ENCODE data around the gene SLC7A5.
"Not testable (repeated sequence)": the region's sequence is repeated elsewhere in the genome, so short reads cannot be mapped to it uniquely, and the experiment has no call there.

SLC7A5 gene

DNA sequence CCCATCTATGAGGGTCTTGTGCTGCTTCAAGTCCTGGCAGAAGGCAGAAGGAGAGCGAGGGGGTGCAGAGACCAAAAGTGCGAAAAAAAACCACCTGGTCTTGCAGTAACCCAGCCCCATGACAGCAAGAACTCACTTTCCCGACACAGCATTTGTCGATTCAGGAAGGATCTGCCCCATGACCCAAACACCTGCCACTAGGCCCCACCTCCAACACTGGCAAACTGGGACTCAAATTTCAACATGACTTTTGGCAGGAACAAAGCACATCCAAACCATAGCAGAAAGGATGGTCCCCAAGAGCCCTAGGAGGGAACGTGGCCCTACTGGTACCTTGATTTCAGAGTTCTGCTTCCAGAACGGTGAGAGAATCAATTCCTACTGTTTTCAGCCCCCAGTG is 68.8 kb downstream of the SLC7A5 start:
- DNase-seq, result no peak

- no peak for DNase-seq
Observed at GRCh38 chr16:87795336-87795735, 74.0 kb downstream of the SLC7A5 start.

- no peak for DNase-seq
Observed at GRCh38 chr16:87794485-87795078, 74.7 kb downstream of the SLC7A5 start.

GRCh38 chr16:87792205-87792565 is 77.1 kb downstream of the SLC7A5 start:
- no peak for DNase-seq

DNA sequence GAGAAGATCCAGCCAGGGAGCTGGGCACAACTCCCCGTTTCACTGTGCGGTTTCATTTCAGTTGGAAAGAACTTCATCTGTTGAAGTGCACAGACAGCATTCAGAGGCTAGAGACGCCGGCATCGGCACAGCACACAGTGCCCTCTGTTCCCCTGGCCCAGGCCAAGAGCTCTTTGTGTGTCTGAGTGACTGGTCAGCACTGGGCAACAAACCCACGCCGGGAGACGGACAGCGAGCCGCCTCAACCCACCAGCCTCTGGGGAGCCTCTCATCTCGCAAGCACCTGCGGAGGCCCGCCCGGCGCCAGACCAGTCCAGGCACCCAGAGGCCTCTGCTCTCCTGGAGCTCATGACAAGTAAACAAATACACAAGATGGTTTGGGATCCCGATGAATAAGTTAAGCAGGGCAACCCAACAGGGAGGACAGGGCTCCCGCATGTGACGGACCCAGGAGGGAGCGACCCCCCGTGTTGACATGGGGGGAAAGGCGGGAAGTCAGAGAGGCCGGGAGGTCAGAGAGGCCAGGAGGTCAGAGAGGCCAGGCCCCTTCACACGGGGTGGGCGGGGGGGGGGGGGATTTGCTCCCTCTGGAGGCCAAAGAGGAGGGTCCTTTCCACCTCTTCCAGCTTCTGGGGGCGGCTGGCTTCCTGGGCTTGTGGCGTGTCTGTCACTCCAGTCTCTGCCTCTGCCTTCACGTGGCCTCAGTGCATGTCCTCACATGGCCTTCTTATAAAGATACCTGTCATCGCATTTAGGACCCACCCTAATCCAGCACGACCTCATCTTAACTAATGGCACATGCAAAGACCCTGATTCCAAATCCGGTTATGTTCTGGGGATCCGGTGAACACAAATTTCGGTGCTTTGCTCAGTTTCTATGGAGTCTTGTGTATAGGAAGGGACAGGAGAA is 77.8 kb downstream of the SLC7A5 start:
- peak in 46 of 51 donors; percentile 6 to 88 (median 62) for DNase-seq

- peak in 15 of 51 donors; percentile 5 to 44 (median 22) for DNase-seq
Observed at GRCh38 chr16:87790292-87791100, 78.8 kb downstream of the SLC7A5 start.

DNA sequence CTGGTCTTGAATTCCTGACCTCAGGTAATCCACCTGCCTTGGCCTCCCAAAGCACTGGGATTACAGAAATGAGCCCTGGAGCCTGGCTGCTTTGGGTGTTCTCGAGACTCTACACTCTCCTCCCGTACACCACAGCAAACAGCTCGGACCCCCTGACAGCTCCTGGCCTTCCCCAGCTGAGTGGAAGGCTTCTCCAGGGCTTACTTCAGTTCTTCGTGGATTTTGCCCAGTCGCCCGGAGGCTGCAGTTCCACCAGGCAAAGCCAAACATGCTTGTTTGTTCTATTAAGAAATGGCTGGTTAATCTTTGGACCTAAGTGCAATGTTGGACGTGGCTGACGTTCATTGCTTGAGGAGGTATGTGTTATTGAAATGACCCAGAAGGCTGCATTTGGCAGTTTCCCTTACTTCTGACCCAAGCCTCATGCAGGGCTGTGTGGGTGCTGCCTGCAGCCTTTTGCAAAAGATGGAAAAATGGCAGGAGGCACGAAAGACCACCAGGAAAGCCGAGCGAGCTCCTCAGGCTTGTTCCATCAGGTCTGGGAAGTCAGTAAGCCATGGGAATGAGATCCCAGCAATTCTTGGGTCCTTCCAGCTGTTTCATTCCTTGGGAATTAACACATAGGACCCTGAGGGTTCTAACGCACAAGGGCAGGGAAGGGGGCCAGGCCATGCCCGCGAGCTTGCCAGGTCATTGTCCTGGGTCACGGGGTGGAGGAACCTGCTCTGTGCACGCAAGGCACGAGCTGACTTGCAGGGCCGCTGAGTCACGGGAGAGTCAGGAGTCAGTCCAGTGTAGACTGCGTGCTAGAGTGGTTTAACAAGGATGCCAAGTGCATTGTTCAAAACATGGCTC is 79.6 kb downstream of the SLC7A5 start:
- DNase-seq, result no peak

DNA sequence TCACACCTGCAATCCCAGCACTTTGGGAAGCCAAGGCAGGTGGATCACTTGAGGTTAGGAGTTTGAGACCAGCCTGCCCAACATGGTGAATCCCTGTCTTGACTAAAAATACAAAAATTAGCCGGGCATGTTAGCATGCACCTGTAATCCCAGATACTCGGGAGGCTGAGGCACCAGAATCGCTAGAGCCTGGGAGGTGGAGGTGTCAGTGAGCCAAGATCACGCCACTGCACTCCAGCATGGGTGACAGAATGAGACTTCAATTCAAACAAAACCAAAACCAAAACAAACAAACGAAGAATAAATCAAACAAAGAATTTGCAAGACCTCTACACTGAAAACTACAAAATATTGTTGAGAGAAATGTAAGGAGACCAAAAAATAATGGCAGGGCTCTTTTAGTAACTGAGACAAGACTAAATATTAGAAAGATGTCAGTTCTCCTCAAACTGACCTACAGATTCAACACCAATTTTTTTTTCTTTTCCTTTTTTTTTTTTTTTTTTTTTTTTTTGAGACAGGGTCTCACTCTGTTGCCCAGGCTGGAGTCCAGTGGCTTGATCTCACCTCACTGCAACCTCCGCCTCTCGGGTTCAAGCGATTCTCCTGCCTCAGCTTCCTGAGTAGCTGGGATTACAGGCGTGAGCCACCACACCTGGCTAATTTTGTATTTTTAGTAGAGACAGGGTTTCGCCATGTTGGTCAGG is 80.4 kb downstream of the SLC7A5 start:
- not testable (repeated sequence) for DNase-seq

DNA sequence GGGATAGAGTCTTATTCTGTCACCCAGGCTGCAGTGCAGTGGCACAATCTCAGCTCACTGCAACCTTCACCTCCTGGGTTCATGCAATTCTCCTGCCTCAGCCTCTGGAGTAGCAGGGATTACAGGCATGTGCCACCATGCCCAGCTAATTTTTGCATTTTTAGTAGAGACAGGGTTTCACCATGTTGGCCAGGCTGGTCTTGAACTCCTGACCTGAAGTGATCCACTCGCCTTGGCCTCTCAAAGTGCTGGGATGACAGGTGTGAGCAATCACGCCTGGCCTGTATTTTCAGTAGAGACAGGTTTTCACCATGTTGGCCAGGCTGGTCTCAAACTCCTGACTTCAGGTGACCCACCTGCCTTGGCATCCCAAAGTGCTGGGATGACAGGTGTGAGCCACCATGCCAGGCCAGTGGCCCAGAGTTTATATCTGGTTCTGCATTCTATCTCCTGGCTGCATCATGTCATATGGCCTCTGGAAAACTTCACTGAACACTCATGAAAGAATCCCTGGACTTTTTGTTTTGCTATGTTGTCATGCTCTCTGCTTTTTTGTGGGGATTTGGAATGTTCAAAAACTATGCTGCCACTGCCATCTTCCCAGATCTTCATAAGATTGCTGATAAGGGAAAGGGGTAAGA is 81.7 kb downstream of the SLC7A5 start:
- not testable (repeated sequence) for DNase-seq

- DNase-seq, result no peak
Observed at GRCh38 chr16:87784812-87785211, 84.5 kb downstream of the SLC7A5 start.

GRCh38 chr16:87782033-87782432 is 87.3 kb downstream of the SLC7A5 start:
- no peak for DNase-seq

- DNase-seq, result peak in 23 of 51 donors; percentile 3 to 44 (median 11)
Observed at GRCh38 chr16:87780385-87780989, 88.8 kb downstream of the SLC7A5 start.
